Measurements from ENCODE around the gene NCF4. TPM values are rescaled to one million over a fixed set of nuclear protein-coding genes. Genes with fewer than 3 reads are reported as not detected.

Gene NCF4
- total RNA-seq, 4 donors from 2014 or later: 4.4 to 175 (median 13.0) TPM

DNA sequence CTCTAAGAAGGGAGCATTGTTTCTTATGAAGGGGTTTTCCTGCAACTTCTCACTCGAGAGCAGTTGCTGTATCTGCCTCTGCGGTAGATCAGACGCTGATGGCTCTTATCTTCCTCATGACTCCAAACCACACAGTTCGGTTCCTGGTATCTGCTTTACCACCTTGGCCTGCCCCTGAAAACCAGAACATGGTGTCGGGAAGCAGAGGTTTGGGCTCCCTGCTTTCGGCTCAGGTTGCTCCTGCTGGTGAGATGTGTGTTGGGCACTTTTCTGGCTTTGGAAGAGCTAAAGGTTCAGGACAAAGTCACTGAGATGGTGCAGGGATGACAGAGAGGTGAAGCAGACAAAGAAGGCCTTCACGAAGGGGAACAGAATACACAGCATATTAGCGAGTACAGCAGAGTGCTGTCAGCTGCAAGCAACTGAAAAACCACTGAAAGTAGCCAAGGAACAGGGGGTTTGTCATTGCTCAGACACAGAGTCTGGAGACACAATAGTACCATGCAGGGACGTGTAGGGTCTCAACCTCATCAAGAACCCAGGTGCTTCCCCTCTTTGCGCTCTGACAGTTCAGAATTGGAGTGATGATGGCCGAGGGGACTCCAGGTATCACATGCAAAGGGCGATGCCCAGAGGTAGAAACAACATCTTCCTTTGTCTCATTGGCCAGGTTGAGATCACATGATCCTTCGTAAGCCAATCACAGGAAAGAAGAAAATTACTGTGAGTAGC is 40.8 kb downstream of the NCF4 start:
- H3K27ac ChIP-seq: peak overlapping the region; percentile 28 to 52 (median 47)

DNA sequence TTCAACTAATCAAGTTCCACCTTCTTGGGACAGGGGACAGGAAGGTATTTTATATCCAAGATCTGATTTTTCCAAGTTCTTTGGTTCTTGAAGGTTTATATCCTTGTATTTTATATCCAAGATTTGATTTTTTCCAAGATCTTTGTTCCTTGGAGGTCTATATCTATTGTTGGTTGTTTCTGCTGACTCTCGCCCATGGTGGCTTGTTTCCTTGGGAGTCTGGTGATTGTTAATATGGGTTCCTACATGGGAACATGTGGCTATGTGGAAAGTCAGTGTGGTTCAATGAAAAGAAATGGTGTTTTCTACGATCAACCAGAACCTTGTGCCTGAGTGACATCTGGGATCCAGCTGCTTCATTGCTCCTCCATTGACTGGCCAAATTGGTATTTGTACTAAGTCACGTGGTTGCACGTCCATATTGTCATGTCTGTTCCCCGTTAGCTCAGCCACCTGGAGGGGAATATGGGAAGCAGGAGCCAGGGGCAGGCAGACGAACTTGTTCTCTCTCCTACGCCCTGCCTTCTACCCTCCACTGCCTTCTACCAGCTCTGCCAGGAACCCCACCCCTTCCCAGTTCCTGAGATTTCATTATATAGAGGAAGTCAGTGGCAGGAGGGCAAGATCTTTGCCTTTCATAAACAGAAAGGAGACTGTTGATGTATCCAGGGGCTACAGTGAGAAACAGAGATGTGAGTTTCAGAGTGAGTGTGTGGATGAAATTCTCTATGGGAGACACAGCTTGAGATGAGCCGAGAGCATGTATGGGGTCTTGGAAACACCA is 41.5 kb downstream of the NCF4 start:
- TF ChIP-seq POLR2A (IDR thresholded peaks at IDR 0.05): no peak
- TF ChIP-seq, protein P1, sequence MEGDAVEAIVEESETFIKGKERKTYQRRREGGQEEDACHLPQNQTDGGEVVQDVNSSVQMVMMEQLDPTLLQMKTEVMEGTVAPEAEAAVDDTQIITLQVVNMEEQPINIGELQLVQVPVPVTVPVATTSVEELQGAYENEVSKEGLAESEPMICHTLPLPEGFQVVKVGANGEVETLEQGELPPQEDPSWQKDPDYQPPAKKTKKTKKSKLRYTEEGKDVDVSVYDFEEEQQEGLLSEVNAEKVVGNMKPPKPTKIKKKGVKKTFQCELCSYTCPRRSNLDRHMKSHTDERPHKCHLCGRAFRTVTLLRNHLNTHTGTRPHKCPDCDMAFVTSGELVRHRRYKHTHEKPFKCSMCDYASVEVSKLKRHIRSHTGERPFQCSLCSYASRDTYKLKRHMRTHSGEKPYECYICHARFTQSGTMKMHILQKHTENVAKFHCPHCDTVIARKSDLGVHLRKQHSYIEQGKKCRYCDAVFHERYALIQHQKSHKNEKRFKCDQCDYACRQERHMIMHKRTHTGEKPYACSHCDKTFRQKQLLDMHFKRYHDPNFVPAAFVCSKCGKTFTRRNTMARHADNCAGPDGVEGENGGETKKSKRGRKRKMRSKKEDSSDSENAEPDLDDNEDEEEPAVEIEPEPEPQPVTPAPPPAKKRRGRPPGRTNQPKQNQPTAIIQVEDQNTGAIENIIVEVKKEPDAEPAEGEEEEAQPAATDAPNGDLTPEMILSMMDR (IDR thresholded peaks at IDR 0.05): no peak
- no peaks in the 10 kb centered on the region for H3K36me3 ChIP-seq
- H3K4me1 ChIP-seq: no peaks in the 10 kb centered on the region
- no peaks in the 10 kb centered on the region for H3K27me3 ChIP-seq
- no peak overlapping the region for H3K4me3 ChIP-seq
- H3K9me3 ChIP-seq: no peaks in the 10 kb centered on the region
- no peak for DNase-seq
- peak overlapping the region in 1 of 4 donors; percentile 49 for H3K27ac ChIP-seq

More for the DNA sequence above, 40.8 kb downstream of the NCF4 start:
- DNase-seq: peak in 1 of 3 donors; percentile 21
- Histone ChIP-seq H3K27me3 (no peaks in the 10 kb centered on the region), H3K36me3 (no peaks in the 10 kb centered on the region), H3K4me3 (no peak overlapping the region), H3K4me1 (no peaks in the 10 kb centered on the region), H3K9me3 (no peaks in the 10 kb centered on the region)
- no peak for TF ChIP-seq POLR2A (IDR thresholded peaks at IDR 0.05)
- TF ChIP-seq, protein P1 (IDR thresholded peaks at IDR 0.05): no peak

DNA sequence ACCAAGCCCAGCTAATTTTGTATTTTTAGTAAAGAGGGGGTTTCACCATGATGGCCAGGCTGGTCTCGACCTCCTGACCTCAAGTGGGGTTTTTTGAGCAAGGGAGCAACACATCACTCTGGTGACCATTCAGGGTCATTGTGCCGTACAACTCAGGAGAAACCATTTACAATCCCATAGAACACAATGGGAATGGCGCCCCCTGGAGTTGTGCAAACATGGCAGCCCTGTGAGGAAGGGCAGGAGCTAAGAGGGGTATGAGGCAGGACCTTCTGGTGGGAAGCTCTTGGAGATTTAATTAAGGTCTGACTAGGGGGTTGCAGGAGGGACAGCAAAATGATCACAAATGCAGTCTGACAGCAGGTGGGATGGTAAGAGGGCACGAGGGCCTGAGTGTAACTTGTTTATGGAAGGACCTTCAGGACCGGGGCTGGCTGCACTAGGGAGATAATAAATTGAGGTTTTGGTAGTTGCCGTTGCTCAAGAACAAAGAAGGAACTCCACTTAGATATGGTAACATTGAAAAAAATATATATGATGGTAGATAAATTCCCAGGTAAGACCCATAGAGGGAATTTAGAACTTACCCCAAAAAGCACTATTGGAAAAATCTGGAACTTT is 43.6 kb downstream of the NCF4 start:
- TF ChIP-seq POLR2A (IDR thresholded peaks at IDR 0.05): no peak
- TF ChIP-seq, protein P1 (IDR thresholded peaks at IDR 0.05): no peak
- no peaks in the 10 kb centered on the region for H3K27me3 ChIP-seq

DNA sequence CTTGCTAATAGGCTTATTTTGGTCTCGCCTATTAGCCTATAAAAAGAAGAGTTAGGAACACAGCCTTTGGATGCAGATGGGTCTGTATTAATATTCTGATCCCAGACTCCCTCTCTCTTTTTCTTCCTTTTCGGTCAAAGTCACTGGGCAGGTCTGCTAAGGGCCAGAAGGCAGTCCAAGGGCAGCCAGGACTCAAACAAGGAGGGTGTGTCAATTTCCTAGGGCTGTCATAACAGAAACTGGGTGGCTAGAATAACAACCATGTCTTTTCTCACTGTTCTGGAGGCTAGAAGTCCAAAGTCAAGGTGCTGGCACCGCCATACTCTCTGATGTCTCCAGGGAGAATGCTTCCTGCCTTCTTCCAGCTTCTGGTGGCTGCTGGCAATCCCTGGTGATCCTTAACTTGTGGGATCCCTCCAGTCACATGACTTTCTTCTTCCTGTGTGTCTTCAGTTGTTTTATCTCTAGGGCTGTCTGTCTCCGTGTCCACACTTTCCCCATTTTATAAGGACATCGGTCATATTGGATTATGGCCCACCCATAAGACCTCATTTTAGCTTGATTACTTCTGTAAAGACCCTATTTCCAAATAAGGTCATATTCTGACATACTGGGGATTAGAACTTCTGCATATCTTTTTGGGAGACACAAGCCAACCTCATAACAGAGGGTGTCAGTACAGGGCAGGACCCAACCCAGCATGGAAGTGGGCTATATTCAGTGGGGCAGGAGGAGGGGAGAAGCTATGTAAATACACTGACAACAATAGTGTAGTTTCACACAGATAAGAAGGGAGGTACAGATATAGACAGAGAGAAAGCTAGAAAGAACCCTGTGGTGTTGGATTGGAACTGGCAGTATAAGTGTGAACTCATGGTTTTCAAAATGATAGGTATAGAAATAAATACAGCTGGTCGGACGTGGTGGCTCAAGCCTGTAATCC is 46.7 kb downstream of the NCF4 start:
- Histone ChIP-seq H3K27me3 (no peaks in the 10 kb centered on the region), H3K4me1 (no peaks in the 10 kb centered on the region), H3K36me3 (no peaks in the 10 kb centered on the region), H3K27ac (no peak overlapping the region), H3K9me3 (no peaks in the 10 kb centered on the region), H3K4me3 (no peak overlapping the region)
- TF ChIP-seq, protein P1 (IDR thresholded peaks at IDR 0.05): no peak
- TF ChIP-seq POLR2A (IDR thresholded peaks at IDR 0.05): no peak
- DNase-seq: no peak

More for the DNA sequence above, 43.6 kb downstream of the NCF4 start:
- H3K36me3 ChIP-seq: no peaks in the 10 kb centered on the region
- DNase-seq: no peak
- no peak overlapping the region for H3K27ac ChIP-seq
- no peaks in the 10 kb centered on the region for H3K4me1 ChIP-seq
- H3K4me3 ChIP-seq: no peak overlapping the region
- H3K9me3 ChIP-seq: no peaks in the 10 kb centered on the region

DNA sequence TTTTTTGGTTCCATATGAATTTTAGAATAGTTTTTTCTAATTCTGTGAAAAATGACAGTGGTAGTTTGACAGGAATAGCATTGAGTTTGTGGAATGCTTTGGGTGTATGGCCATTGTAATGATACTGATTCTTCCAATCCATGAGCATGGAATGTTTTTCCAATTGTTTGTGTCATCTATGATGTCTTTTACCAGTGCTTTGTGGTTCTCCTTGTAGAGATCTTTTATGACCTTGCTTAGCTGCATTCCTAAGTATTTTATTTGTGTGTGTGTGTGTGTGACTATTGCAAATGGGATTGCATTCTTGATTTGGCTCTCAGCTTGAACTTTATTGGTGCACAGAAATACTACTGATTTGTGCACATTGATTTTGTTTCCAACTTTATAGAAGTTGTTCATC is 49.7 kb downstream of the NCF4 start:
- DNase-seq: no peak
- no peak overlapping the region for H3K4me3 ChIP-seq
- no peaks in the 10 kb centered on the region for H3K9me3 ChIP-seq
- H3K27ac ChIP-seq: no peak overlapping the region
- TF ChIP-seq, protein P1 (IDR thresholded peaks at IDR 0.05): no peak
- TF ChIP-seq POLR2A (IDR thresholded peaks at IDR 0.05): no peak
- H3K27me3 ChIP-seq: no peaks in the 10 kb centered on the region
- H3K36me3 ChIP-seq: no peaks in the 10 kb centered on the region
- no peaks in the 10 kb centered on the region for H3K4me1 ChIP-seq
